Cardiac septum (tissue), 1 donor: ENCODE data around the gene MBD3L3. TPM values are rescaled to one million over a fixed set of nuclear protein-coding genes. Genes with fewer than 3 reads are reported as not detected.
A peak's percentile ranks its signal among the peaks of the same experiment; 100 is the strongest.
"Not testable (repeated sequence)": the region's sequence is repeated elsewhere in the genome, so short reads cannot be mapped to it uniquely, and the experiment has no call there.

Source experiments
- DNase-seq: peaks from one replicate; pipeline ENCODE4 v3.0.0-alpha.2; 2020; ENCODE audit warnings: low spot score
- intact Hi-C: fragments of 100-400 bp; cut with DNase I; formaldehyde crosslinking; loops from one replicate; pipeline ENCODE4 v1.14.0; 2022
- long read RNA-seq: library from polyadenylated mRNA; unstranded; transcript quantifications from one replicate; pipeline ENCODE4 v2.0.0, GENCODE V29; 2021
- total RNA-seq: library from RNA; stranded (reverse); fragmentation: NEBNext Ultra II Directional; extraction: Animal tissue kit (Norgen Biotek cat#: 25700); gene quantifications from one replicate; pipeline ENCODE4 v1.2.1, GENCODE V29; 2021
- donor health status: DM: no; HTN: no; CAD: no.

The MBD3L3 gene
- not detected for total RNA-seq
- long read RNA-seq = 0 reads

DNA sequence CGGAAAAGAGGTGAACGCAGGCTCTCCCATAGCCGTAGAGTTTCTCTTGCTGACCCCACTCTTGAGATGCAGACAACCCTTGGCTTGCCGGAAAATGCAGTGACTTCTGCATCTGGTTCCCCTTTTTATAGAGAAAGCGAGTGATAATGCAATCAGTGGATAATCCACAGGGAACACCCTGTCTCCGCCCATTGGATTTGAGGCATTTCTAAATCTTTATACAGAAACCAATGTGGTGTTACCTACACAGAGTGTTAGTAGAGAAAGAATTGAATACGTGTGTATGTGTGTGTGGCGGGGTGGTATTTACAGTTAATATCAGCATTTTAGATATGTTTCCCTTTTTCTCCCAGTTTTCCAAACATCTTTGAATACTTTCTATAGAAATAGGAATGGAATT, at the start of gene MBD3L3:
Gene MBD3L3 (minus strand): TSS at position 101 of the 400 bp plus-strand sequence. CDS start 71 bp downstream, at position 30.
- intact Hi-C loops, DNase-seq: not testable (repeated sequence)

DNA sequence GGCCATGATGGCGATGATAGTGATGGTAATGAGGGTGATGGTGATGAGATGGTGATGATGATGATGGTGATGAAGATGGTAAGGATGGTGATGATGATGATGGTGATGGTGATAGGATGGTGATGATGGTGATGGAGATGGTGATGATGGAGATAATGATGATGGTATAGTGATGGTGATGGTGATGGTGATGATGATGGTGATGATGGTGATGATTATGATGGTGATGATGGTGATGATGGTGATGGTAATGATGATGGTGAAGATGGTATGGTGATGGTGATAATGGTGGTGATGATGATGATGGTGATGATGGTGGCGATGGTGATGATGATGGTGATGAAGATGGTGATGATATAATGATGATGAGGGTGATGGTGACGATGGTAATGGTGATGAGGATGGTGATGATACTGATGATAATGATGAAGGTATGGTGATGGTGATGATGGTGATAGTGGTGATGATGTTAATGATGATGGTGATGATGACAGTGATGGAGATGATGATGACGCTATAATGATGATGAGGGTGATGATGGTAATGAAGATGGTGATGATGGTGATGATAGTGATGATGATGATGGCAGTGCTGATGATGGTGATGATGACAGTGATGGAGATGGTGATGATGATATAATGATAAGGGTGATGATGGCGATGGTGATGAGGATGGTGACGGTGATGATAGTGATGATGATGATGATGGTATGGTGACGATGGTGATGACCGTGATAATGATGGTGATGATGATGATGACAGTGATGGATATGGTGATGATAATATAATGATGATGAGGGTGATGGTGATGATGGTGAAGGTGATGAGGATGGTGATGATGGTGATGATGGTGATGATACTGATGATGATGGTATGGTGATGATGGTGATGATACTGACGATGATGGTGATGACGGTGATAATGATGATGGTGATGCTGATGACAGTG, 48.5 kb upstream of the MBD3L3 start:
- no peak for DNase-seq
- intact Hi-C loops = loop anchor here (10.0 kb wide), 1 partner anchor 688 kb away; no protein-coding TSS in a partner anchor

DNA sequence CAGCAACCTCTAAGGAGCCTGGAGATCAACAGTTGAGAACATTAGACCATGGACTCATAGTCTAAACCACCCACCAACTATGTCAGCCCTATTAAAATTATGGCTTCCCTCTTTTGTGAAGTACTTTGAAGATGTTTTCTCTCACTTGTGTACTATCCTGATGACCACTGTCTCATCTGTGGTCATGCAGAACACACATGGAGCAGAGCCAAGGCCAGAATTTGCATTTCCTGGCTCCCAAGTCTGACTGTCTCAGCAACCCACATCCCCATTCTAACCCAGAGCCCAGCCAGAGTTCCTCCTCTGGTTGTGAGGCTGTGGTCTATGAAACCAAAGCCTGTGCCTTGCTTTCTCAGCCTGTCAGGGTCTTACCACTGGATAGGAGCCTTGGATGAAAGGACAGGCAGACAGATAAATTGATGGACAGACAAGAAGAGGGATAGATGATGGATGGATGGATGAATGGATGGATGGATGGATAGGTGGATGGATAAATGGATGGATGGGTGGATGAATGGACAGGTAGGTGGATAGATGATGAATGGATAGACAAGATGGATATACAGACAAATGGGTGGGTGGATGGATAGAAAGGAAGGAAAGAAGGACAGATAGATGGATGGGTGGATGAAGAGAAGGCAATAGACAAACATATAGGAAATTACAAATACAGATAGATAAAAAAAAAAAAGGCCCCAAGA, 46.4 kb upstream of the MBD3L3 start:
- intact Hi-C loops = loop anchor here (10.0 kb wide), 1 partner anchor 690 kb away; no protein-coding TSS in a partner anchor
- no peak for DNase-seq

DNA sequence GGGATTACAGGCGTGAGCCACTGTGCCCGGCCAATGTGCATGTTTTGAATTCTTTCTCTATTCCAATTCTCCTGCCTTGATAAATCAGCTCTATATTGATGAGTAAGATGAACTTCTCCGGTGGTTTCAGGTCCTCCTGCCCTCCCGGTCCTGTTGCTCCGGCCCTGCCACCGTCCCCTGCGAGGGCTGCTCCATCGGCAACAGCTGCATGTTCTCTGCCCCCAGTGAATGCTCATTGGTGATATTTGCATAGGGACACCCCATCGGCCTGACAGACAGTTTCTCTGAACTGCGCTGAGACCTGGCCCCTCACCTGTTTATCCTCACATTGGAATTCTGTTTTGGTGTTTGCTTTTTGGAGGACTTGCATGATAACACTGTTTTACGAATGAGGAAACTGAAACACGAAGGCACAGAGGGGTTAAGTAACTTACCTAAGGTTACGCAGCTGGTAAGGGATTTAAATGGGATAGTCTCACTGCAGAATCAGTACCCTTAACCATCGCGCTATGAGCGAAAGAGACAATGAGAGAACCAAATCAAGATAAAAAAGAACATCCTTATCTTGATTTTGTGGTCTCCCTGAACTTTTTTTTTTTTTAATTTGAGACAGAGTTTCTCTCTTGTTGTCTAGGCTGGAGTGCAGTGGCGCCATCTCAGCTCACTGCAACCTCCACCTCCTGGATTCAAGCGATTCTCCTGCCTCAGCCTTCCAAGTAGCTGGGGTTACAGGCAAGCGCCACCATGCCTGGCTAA, 43.2 kb upstream of the MBD3L3 start:
- intact Hi-C loops = loop anchor here (1.0 to 10.0 kb wide), 2 partner anchors 240 to 693 kb away; no protein-coding TSS in a partner anchor
- no peak for DNase-seq

DNA sequence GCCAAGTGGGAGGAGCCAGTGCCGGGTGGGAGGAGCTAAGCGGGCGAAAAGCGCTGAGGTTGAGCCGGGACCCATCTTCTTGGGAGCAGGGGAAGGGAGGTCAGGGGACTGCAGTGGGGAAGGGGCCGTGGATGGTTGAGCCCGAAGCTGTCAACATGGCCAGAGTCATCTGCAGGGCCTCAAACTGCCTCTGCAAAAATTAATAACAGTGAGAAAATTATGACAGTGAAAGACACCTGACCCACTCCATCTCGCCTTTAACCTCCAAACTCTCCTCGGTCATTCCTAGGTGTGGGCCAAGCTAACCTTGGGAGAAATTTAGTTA, 41.1 kb upstream of the MBD3L3 start:
- no peak for DNase-seq
- intact Hi-C loops = no loop called here

DNA sequence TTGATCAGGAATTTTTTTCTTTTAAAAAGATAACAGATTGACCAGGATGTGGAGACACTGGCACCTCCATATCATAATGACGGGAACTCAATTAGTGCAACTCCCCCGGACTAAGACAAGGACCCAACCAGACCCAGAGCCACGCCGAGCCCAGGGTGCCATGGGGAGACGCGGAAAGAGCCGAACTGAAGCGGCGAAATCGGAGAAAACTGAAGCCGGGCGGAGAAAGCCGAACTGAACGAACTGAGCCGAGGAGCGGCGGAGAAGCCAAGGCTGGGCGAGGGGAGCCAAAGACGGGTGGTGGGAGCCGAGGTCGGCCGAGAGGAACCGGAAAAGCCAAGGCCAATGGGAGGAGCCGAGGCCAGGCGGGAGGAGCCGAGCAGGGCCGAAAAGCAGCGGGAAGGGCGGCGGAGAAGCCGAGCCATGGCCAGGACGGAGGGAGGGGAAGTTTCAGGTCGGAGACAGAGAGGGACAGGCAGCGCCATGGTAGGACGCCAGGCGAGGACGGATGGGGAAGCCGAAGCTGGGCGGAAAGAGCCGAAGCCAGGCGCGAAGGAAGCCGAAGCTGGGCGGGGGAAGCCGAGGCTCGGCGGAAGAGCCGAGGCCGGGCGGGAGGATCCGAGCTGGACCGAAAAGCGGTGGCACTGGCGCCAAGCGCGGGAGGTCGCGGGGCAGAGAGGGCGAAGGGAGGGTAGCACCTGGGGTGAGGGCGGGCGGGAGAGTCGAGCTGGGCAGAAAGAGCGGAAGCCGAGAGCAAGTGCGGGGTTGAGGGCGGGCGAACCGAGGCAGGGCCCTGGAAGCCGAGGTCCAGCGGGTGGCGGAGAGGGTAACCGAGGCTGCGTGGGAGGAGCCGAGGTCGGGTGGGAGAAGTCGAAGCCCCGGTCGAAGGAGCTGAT, 40.5 kb upstream of the MBD3L3 start:
- intact Hi-C loops = no loop called here
- peak; percentile 95 for DNase-seq

DNA sequence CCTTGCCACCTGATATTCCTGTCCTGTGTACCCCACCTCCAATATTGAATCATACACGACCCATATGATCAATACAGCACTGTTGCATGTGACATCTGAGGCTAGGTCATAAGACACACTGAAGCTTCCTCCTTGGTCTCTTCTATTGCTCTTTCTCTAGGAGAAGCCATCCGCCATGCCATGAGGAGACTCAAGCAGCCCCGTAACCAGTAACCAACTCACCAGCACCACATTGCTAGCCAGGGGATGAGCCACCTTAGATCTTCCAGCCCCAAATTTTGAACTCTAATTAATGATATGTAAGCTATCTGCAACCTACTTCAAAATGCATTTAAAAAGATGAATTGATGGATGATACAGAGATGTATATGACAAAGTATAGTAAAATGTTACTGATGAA, 39.6 kb upstream of the MBD3L3 start:
- intact Hi-C loops = no loop called here
- no peak for DNase-seq

DNA sequence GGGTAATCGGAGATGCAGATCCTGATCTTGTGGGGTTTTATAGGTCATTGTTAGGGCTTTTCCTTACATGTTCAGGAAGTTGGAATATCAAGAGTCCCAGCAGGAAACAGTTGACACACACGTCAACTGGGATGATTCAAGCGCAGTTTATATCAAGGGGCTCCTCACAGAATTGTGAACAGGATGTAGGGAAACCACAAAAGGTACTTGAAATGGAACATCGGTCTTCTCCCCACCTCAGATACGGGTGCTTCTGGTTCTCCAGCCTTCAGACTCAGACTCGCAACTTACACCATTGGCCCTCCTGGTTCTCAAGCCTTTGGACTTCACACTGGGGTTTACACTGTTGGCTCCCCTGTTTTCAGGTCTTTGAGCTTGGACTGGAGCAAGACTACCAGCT, 30.5 kb upstream of the MBD3L3 start:
- intact Hi-C loops = no loop called here
- no peak for DNase-seq

DNA sequence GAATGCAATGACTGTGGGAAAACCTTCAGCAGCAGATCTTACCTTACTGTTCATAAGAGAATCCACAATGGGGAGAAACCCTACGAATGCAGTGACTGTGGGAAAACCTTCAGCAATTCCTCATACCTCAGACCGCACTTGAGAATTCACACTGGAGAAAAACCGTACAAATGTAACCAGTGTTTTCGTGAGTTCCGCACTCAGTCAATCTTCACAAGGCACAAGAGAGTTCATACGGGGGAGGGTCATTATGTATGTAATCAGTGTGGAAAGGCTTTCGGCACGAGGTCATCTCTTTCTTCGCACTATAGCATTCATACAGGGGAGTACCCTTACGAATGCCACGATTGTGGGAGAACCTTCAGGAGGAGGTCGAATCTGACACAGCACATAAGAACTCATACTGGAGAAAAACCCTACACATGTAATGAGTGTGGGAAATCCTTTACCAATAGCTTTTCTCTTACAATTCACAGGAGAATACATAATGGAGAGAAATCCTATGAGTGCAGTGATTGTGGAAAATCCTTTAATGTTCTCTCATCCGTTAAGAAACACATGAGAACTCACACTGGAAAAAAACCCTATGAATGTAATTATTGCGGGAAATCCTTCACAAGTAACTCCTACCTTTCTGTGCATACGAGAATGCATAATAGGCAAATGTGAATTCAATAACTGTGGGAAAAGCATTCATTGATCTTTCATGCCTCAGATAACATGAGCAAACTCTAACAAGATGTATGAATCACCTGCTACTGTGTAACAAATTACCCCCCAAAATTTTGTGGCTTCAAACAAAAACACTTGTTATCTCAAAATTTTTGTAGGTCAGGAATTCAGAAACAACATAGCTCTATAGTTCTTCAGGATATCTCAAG, 24.8 kb upstream of the MBD3L3 start:
- no peak for DNase-seq
- intact Hi-C loops = no loop called here

DNA sequence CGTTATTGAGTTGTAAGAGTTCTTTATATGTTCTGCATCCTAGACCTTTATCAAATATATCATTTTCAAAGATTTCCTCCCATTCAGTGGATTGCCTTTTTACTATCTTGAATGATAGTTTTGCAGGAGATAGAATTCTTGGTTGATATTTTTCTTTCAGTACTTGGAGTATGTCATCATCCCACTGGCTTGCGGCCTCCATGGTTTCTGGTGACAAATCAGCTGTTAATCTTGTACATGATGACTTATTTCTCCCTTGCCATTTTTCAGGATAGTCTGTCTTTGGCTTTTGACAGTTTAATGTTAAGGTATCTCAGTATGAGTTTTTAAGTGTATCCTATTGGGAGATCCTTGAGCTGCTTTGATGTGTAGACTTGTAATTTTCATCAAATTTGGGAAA, 19.5 kb upstream of the MBD3L3 start:
- intact Hi-C loops = no loop called here
- DNase-seq = no peak

DNA sequence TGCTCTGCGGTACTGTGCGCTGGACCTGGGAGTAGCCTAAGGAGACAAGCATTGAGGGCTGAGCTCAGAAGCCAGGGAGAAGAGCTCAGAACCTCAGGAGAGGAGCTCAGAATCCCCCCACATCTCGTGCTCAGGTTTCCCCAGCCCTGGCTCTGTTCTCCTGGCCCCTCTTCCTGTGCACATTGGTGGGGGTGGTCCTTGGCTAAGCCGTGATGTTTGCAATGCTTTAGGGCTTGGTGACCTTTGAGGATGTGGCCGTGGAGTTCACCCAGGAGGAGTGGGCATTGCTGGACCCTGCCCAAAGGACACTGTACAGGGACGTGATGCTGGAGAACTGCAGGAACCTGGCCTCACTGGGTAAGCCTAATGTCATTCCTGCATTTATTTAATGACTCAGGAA, 17.7 kb upstream of the MBD3L3 start:
- DNase-seq = no peak
- intact Hi-C loops = no loop called here

DNA sequence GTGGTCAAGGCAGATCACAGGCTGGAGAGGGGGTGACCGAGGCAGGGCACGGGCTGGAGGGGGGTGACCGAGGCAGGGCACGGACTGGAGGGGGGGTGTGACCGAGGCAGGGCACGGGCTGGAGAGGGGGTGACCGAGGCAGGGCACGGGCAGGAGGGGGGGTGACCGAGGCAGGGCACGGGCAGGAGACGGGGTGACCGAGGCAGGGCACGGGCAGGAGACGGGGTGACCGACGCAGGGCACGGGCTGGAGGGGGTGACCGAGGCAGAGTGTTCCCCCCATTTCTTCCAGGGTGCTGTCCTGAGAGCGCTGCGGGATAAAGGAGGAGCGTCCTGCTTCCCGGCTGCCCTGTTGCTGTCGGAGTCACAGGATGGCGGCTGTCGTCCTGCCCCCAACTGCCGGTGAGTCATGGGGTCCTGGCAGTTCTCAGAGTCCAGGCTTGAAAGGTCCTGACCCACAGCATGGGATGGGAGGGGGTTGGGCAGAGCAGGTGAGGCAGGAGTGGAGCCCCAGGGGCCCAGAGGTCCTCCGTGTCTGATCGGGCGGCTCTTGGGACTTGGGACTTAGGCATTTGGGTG, 16.3 kb upstream of the MBD3L3 start:
- no peak for DNase-seq
- intact Hi-C loops = no loop called here

DNA sequence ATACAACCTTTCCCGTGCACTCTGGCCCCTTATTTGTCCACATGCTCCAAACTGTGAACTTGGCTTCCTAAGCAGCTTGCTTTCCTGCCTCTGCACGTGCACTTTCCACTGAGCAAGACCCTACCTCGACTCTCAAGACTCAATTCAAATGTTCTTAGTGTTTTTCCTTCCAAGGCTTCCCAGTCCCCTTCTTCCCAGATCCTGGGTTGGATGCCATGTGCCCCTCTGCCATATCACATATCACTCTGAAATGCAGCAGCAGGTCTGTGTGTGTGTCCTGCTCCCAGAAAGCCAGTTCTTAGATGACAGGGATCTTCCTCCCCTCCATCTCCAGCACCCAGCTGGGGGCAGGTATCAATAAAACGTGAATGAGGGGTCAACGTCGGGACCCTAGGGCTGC, 14.1 kb upstream of the MBD3L3 start:
- no peak for DNase-seq
- intact Hi-C loops = no loop called here

DNA sequence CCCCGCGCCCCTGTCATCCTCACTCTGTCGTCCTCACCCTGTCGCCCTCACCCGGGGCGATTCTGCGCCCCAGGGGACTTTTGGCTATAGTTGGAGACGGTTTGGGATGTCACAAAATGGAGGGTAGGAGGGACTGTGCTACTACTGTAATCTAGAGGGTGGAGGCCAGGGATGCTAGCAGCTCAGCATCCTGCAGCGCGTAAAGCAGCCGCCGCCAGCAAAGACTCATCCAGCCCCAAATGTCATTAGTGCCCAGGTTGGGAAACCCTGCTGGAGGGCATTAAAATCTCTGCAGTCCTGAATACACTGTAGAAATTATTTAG, 11.4 kb upstream of the MBD3L3 start:
- no peak for DNase-seq
- intact Hi-C loops = no loop called here

DNA sequence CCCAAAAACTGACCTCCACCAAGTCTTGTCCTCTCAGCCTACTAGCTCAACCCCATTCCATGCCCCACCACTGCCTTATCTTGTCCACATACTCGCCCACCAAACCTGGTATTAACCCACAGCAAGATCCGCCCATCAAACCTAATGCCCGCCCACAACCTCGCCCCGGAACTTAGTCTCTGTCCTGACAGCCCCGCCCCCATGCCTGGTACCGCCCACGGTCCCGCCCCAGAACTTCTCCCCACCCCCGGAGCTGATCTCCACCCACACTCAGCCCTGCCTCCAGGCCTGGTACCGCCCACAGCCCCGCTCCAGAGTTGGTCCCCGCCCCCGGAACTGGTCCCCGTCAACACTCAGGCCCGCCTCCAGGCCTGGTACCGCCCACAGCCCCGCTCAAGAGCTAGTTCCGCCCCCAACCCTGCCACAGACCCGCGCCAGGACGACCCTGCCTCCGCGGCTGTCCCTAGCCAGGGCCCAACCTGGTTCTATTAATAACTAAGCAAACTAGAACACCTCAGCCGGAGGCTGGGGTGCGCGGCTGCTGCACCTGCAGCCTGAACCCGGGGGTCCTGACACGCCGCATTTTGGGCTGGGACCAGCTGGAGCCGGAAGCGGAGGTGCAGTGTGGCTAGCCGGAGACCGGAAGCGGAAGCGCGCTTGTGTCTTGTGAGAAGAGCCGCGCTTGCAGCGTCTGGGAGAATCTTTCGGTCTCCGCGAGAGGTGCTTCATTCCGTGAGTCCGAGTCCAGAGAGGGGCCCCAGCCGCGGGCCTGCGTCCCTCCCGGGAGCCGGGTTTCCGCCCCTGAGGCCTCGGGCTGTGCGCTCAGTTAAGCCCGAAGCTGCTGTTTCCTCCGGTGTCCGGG, 10.8 kb upstream of the MBD3L3 start, which contains the start of gene ZNF557:
Gene ZNF557 (plus strand): TSS at position 662 of the 862 bp plus-strand sequence. CDS start 5,372 bp downstream, outside the sequence.
- intact Hi-C loops = no loop called here
- peak; percentile 100 for DNase-seq

DNA sequence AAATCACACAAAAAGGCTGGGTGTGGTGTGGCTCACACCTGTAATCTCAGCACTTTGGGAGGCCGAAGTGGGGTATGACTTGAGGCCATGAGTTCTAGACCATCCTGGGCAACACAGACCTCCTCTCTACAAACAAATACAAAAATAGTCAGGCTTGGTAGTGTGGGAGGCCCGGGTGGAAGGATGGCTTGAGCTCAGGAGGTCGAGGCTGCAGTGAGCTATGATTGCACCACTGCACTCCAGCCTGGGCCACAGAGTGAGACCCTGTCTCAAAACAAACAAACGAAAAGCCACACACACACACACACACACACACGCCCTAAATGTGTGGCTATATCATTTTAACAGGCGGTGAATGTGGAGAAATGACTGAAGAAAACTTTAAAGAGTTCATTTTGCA, 10.1 kb upstream of the MBD3L3 start:
- DNase-seq = no peak
- intact Hi-C loops = no loop called here

DNA sequence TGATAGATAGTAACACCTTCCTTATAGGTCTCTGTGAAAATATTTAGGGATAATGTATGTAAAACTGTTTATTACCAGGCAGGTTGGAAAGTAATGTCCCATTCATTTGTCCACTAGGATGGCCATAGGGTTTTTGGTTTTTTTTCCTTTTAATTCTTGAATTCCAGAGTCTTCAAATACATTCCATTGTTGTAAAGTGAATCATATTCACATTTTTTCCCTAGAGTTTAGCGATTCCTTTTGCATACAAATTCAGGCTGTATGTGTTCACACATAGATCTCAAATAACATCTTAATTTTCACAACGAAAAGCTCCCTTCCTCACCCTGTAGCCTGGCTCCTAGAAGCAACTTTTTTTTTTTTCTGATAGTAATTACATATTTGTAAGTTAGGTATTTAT, 9.2 kb upstream of the MBD3L3 start:
- no peak for DNase-seq
- intact Hi-C loops = no loop called here
